Loucy (cell line): ENCODE measurements around the gene CPLX4.

ENCODE experiments used
- H2AFZ ChIP-seq: fragments of 200-600 bp; sonication (generic); 2 replicates; pipeline ENCODE4 v1.6.0; 2016; ENCODE audit warnings: antibody characterized with exemption, mild to moderate bottlenecking, low read length, moderate library complexity
- H3F3A ChIP-seq: fragments of 200-600 bp; 2 replicates; pipeline ENCODE4 v1.6.0; 2016; ENCODE audit warnings: antibody characterized with exemption, low read depth, mild to moderate bottlenecking
- H3K27me3 ChIP-seq: fragments of 200-600 bp; sonication (generic); 2 replicates; pipeline ENCODE4 v1.6.1; 2014; ENCODE audit warnings: low read length, mild to moderate bottlenecking; ENCODE audit not compliant: insufficient read depth, poor library complexity, severe bottlenecking
- H3K36me3 ChIP-seq: fragments of 200-600 bp; sonication (generic); 2 replicates; pipeline ENCODE4 v1.6.1; 2016; ENCODE audit warnings: low read length; ENCODE audit not compliant: insufficient read depth
- H3K4me1 ChIP-seq: fragments of 200-600 bp; sonication (generic); 2 replicates; pipeline ENCODE4 v1.5.1; 2014; ENCODE audit warnings: low read length, mild to moderate bottlenecking; ENCODE audit not compliant: insufficient read depth, poor library complexity, severe bottlenecking
- H3K4me2 ChIP-seq: fragments of 200-600 bp; sonication (generic); 2 replicates; pipeline ENCODE4 v1.6.0; 2014; ENCODE audit warnings: antibody characterized with exemption, low read length, low read depth, mild to moderate bottlenecking; ENCODE audit not compliant: poor library complexity, severe bottlenecking
- H3K4me3 ChIP-seq: fragments of 200-600 bp; sonication (generic); 2 replicates; pipeline ENCODE4 v1.5.1; 2014; ENCODE audit warnings: low read length, mild to moderate bottlenecking, mixed read lengths; ENCODE audit not compliant: poor library complexity, severe bottlenecking
- H3K79me2 ChIP-seq: fragments of 200-600 bp; sonication (generic); 2 replicates; pipeline ENCODE4 v1.6.1; 2014; ENCODE audit warnings: low read length; ENCODE audit not compliant: insufficient read depth
- H3K9ac ChIP-seq: fragments of 200-600 bp; sonication (generic); 2 replicates; pipeline ENCODE4 v1.6.0; 2014; ENCODE audit warnings: mild to moderate bottlenecking, low read depth, low read length, moderate library complexity; ENCODE audit not compliant: poor library complexity, severe bottlenecking
- H3K9me2 ChIP-seq: fragments of 200-600 bp; sonication (generic); replicated peaks from 2 replicates; pipeline ENCODE4 v1.6.1; 2016; ENCODE audit warnings: low read depth, low read length, mixed read lengths
- H3K9me3 ChIP-seq: fragments of 200-600 bp; sonication (generic); 2 replicates; pipeline ENCODE4 v1.6.1; 2014; ENCODE audit warnings: mild to moderate bottlenecking, antibody characterized with exemption, low read length, low read depth; ENCODE audit not compliant: insufficient read depth
- H4K20me1 ChIP-seq: fragments of 200-600 bp; sonication (generic); 2 replicates; pipeline ENCODE4 v1.6.0; 2014; ENCODE audit warnings: antibody characterized with exemption, low read length, mild to moderate bottlenecking; ENCODE audit not compliant: insufficient read depth, poor library complexity, severe bottlenecking
- CTCF ChIP-seq: fragments of 200-600 bp; sonication (generic); conservative IDR thresholded peaks from 2 replicates; pipeline ENCODE4 v1.5.1; 2014; ENCODE audit warnings: mild to moderate bottlenecking, antibody characterized with exemption, low read length
- EZH2phosphoT487 ChIP-seq: fragments of 200-600 bp; IDR thresholded peaks from 2 replicates; pipeline ENCODE4 v1.6.1; 2018; ENCODE audit warnings: antibody characterized with exemption, mild to moderate bottlenecking, moderate library complexity, borderline replicate concordance

Gene CPLX4

GRCh38 chr18:59298871-59299270 is 19.6 kb downstream of the CPLX4 start:
- TF ChIP-seq EZH2phosphoT487 = no peak
- TF ChIP-seq CTCF = no peak
- Histone ChIP-seq H3K9me2 (no peaks in the 10 kb centered on the region), H3K27me3 (no peaks in the 10 kb centered on the region), H3K36me3 (no peaks in the 10 kb centered on the region), H3F3A (no peaks in the 10 kb centered on the region), H3K9ac (no peak overlapping the region), H2AFZ (no peak overlapping the region), H3K79me2 (no peaks in the 10 kb centered on the region), H3K9me3 (no peaks in the 10 kb centered on the region), H3K4me1 (no peaks in the 10 kb centered on the region), H3K4me2 (no peak overlapping the region), H3K4me3 (no peak overlapping the region), H4K20me1 (no peaks in the 10 kb centered on the region)

- H3K36me3 ChIP-seq = no peaks in the 10 kb centered on the region
- no peaks in the 10 kb centered on the region for H3K9me2 ChIP-seq
- no peaks in the 10 kb centered on the region for H3K9me3 ChIP-seq
- H4K20me1 ChIP-seq = no peaks in the 10 kb centered on the region
- no peak overlapping the region for H3K4me3 ChIP-seq
- H3K79me2 ChIP-seq = no peaks in the 10 kb centered on the region
- TF ChIP-seq CTCF (no peak), EZH2phosphoT487 (no peak)
- H2AFZ ChIP-seq = no peak overlapping the region
- no peaks in the 10 kb centered on the region for H3K27me3 ChIP-seq
- H3K4me2 ChIP-seq = no peak overlapping the region
- no peak overlapping the region for H3K9ac ChIP-seq
- H3F3A ChIP-seq = no peaks in the 10 kb centered on the region
- H3K4me1 ChIP-seq = no peaks in the 10 kb centered on the region
These were observed 25.1 kb downstream of the CPLX4 start for GRCh38 chr18:59293317-59293716.

- TF ChIP-seq EZH2phosphoT487 = no peak
- no peak for TF ChIP-seq CTCF
- no peaks in the 10 kb centered on the region for H3K27me3 ChIP-seq
- no peaks in the 10 kb centered on the region for H3K79me2 ChIP-seq
- no peaks in the 10 kb centered on the region for H3K36me3 ChIP-seq
- no peaks in the 10 kb centered on the region for H3K9me3 ChIP-seq
- no peaks in the 10 kb centered on the region for H4K20me1 ChIP-seq
- H3K9me2 ChIP-seq = no peaks in the 10 kb centered on the region
- H3F3A ChIP-seq = no peaks in the 10 kb centered on the region
- H2AFZ ChIP-seq = no peak overlapping the region
- no peak overlapping the region for H3K9ac ChIP-seq
- H3K4me1 ChIP-seq = no peaks in the 10 kb centered on the region
- no peak overlapping the region for H3K4me3 ChIP-seq
- no peak overlapping the region for H3K4me2 ChIP-seq
These were observed 32.1 kb downstream of the CPLX4 start for GRCh38 chr18:59286341-59286740.
